A673 (cell line): Measurements from ENCODE around the gene RELCH.

Experiments
- EZH2 ChIP-seq: fragments of 200-600 bp; sonication (generic); IDR thresholded peaks from 2 replicates; pipeline ENCODE4 v1.6.1; 2017; ENCODE audit warnings: borderline replicate concordance, low read depth, mild to moderate bottlenecking, mixed read lengths, antibody characterized with exemption, low read length; ENCODE audit not compliant: poor library complexity, severe bottlenecking
- TF ChIP-seq, protein P1 (sequence below): fragments of 300-800, 200-600 bp; sonication (generic); conservative IDR thresholded peaks from 2 replicates; pipeline ENCODE4 v1.5.1; 2017; ENCODE audit warnings: low read depth, mild to moderate bottlenecking, antibody characterized with exemption, low read length, moderate library complexity, mixed read lengths

DNA sequence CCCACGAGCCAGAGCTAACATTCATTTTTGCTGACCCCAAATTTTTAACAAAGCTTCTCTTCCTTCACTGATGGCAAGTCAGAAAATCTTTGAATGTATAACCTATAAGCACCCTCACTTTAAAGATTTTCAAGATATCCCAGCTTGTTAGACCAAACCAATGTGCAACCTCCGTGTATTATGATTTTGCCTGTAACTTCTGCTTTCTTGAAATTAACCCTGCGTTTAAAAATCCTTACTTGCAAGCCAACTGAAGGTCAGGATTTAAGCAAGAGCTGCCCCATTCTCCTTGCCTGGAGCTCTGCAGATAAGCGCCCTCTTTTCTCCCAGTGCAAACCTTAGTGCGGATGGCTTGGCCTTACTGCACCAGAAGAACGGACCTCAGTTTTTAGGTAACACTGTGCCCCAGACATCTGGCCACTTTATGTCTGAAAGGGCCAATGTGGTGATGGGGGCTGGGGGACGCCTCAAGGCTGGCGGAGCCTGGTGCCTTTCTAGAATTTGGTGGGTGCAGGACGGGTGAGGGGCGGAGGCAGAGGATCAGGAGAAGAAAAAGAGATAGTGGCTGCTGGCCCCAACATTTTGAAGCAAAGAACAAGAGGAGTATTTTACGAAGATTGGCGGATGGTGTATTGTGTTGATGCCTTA, 137.2 kb downstream of the RELCH start:
- TF ChIP-seq, protein P1, sequence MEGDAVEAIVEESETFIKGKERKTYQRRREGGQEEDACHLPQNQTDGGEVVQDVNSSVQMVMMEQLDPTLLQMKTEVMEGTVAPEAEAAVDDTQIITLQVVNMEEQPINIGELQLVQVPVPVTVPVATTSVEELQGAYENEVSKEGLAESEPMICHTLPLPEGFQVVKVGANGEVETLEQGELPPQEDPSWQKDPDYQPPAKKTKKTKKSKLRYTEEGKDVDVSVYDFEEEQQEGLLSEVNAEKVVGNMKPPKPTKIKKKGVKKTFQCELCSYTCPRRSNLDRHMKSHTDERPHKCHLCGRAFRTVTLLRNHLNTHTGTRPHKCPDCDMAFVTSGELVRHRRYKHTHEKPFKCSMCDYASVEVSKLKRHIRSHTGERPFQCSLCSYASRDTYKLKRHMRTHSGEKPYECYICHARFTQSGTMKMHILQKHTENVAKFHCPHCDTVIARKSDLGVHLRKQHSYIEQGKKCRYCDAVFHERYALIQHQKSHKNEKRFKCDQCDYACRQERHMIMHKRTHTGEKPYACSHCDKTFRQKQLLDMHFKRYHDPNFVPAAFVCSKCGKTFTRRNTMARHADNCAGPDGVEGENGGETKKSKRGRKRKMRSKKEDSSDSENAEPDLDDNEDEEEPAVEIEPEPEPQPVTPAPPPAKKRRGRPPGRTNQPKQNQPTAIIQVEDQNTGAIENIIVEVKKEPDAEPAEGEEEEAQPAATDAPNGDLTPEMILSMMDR, result no peak
- TF ChIP-seq EZH2, result no peak
